ENCODE results near the gene S1PR2.
"Not testable (repeated sequence)": the region's sequence is repeated elsewhere in the genome, so short reads cannot be mapped to it uniquely, and the experiment has no call there.

The S1PR2 gene

DNA sequence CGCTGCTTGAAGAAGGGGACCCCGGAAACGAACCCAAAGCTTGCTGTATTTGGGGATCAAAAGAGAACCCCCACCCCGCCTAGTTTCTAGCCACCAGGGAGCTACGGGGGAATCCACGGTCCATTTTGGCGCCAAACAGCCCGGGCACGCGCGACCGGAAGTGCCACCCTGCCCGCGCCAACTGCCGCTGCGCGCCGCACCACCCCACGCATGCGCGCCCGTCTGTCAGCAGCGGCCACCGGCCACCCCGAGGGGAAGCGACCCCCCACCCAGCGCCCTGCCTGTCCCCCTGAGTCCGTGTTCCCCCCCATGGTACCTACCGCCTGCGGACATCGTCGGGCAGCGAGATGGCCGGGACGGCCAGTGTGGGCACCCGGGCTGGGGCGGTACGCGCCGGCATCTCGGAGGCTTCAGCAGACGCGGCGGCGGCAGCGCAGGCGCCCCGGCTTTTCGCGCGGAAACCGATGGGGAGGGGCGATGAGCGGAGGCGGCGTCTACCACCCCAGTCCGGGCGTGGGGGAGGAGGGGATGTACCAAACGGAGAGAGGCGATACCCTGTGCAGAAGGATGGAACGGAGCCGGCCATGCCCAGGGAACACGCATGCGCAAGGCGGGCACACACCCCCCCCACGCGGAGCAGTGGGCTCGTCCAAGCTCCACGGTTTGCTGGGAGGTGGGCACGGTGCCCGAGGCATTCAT, 36.5 kb downstream of the S1PR2 start, which contains the start of gene DNMT1:
TSS of gene DNMT1 (minus strand) at position 454 of the 699 bp plus-strand sequence. CDS start at position 400, 54 bp downstream.
- DNase-seq (ENCODE audit: insufficient read length, low spot score) (peak; percentile 95), FAIRE-seq (peak; percentile 95)

GRCh38 chr19:10193790-10194499, 37.2 kb downstream of the S1PR2 start:
- DNase-seq (ENCODE audit: insufficient read length, low spot score) = no peak
- peak; percentile 76 for FAIRE-seq

DNA sequence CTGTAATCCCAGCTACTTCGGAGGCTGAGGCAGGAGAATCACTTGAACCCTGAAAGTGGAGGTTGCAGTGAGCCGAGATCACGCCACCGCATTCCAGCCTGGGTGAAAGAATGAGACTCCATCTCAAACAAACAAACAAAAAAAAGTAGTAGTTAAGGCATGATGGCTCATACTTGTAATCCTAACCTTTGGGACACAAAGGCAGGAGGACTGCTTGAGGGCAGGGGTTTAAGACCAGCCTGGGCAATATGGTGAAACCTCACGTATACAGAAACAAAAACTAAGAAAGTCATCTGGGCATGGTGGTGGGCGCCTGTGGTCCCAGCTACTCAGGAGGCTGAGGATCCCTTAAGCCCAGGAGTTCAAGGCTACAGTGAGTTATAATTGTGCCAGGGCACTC, 38.2 kb downstream of the S1PR2 start:
- FAIRE-seq (no peak), DNase-seq (ENCODE audit: insufficient read length, low spot score) (no peak)

DNA sequence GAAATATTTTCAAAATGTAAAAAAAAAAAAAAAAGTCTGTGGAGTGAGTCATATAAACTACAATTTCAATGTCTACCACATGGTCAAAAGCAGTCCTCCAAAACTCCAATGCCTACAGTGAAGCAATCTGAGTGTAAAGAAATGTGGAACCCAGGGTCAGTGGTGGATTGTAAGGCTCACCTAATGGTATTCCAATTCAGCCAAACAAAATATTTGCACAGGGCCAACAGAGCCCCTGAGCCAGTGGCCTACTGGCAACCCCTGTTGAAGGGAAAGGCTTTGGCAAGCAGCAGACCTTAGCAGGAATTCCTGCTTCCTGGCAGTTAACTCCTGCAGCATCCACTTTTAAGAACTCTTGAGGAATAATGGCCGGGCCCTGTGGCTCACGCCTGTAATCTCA, 39.8 kb downstream of the S1PR2 start:
- DNase-seq (ENCODE audit: insufficient read length, low spot score) (no peak), FAIRE-seq (no peak)

- DNase-seq (ENCODE audit: insufficient read length, low spot score) = no peak
Measured at GRCh38 chr19:10190026-10190425, 41.1 kb downstream of the S1PR2 start.

GRCh38 chr19:10189616-10190015, 41.5 kb downstream of the S1PR2 start:
- DNase-seq (ENCODE audit: insufficient read length, low spot score) = no peak
- FAIRE-seq = no peak

More at GRCh38 chr19:10190026-10190425, 41.1 kb downstream of the S1PR2 start:
- FAIRE-seq = no peak

GRCh38 chr19:10187315-10187714, 43.8 kb downstream of the S1PR2 start:
- DNase-seq (ENCODE audit: insufficient read length, low spot score) (no peak), FAIRE-seq (no peak)

GRCh38 chr19:10184636-10185035, 46.5 kb downstream of the S1PR2 start:
- DNase-seq (ENCODE audit: insufficient read length, low spot score) (no peak), FAIRE-seq (no peak)

DNA sequence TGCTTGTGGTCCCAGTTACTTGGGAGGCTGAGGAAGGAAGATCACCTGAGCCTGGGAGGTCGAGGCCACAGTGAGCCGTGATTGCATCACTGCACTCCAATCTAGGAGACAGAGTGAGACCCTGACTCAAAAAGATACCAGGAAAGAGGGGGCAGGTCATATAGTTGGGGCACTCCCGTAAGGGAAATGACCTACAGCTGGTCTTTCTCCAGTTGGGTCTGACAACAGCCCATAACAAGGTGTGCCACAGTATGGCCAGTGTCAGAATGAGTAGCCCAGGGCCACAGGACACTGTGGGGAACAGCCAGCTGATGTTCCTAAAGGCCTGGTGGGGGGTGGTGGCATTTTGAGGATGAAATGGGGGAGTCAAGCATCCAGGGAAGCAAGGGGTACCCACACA, 47.2 kb downstream of the S1PR2 start:
- DNase-seq (ENCODE audit: insufficient read length, low spot score) (no peak), FAIRE-seq (no peak)

DNA sequence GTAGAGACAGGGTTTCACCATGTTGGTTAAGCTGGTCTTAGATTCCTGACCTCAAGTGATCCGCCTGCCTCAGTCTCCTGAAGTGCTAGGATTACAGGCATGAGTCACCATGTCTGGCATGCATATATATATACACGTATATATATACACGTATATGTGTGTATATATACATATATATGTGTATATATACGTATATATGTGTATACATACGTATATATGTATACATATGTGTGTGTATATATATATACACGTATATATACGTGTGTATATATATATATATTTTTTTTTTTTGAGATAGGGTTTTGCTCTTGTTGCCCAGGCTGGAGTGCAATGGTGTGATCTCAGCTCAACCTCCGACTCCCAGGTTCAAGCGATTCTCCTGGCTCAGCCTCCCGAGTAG, 48.3 kb downstream of the S1PR2 start:
- FAIRE-seq (no peak), DNase-seq (ENCODE audit: insufficient read length, low spot score) (no peak)

GRCh38 chr19:10182076-10182475, 49.1 kb downstream of the S1PR2 start:
- FAIRE-seq = no peak
- DNase-seq (ENCODE audit: insufficient read length, low spot score) = no peak

DNA sequence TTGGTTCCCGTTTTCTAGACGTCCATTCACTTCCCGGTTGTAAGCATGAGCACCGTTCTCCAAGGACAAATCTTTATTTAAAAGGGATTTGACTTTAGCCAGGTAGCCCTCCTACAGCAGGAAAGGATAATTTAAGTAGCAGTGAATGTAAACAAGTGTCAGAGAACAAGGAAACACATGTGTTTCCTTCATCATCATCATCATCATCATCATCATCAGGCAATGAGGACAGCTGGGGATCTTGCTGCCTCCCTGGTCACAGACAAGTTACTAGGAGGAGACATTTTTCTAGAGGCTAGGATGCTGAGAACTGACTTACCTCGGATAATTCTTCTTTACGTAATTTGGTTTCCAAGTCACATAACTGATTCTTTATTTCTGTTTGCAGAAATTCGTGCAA, 50.7 kb downstream of the S1PR2 start:
- DNase-seq (ENCODE audit: insufficient read length, low spot score) (no peak), FAIRE-seq (no peak)

DNA sequence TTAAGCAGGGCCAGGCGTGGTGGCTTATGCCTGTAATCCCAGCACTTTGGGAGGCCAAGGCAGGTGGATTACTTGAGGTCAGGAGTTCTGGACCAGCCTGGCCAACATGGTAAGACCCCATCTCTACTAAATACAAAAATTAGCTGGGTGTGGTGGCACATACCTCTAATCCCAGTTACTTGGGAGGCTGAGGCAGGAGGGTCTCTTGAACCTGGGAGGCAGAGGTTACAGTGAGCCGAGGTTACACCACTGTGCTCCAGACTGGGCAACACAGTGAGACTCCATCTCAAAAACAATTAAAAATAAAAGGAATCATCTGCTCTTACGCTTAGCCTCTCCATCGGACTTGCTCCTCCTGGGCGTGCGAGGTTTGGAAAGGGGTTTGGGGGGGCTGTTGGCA, 51.1 kb downstream of the S1PR2 start:
- not testable (repeated sequence) for DNase-seq (ENCODE audit: insufficient read length, low spot score); FAIRE-seq

GRCh38 chr19:10173527-10173926, 57.6 kb downstream of the S1PR2 start:
- FAIRE-seq (no peak), DNase-seq (ENCODE audit: insufficient read length, low spot score) (no peak)
